GM12874 (cell line): Measurements from ENCODE around the gene COLGALT1.

Experiments used
- CTCF ChIP-seq: IDR thresholded peaks from 2 replicates; pipeline ENCODE4 v1.5.1; 2011; ENCODE audit warnings: low read depth, mild to moderate bottlenecking, control low read depth, low read length, moderate library complexity; ENCODE audit not compliant: insufficient read depth

Gene COLGALT1

GRCh38 chr19:17626456-17627015 lies 71.1 kb downstream of the COLGALT1 start:
- no peak for TF ChIP-seq CTCF

DNA sequence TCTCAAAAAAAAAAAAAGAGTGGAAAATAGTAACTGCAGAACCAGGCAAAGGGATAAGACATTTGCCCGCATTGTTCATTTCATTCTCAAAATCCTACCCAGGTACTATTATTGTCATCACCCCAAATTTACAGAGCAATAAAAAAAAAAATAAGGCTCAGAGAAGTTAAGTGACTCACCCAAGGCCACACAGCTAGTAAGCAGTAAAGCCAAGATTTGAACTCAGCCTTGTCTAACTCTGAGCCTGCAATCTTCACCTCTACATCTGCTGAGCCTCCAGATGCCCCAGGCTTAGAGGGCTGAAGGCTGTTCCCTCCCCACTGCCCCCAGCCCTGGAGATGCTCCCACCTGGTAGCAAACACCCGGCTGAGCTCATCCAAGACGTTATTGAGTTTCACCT lies 71.7 kb downstream of the COLGALT1 start:
- TF ChIP-seq CTCF, result no peak

GRCh38 chr19:17627921-17628320 lies 72.5 kb downstream of the COLGALT1 start:
- no peak for TF ChIP-seq CTCF

DNA sequence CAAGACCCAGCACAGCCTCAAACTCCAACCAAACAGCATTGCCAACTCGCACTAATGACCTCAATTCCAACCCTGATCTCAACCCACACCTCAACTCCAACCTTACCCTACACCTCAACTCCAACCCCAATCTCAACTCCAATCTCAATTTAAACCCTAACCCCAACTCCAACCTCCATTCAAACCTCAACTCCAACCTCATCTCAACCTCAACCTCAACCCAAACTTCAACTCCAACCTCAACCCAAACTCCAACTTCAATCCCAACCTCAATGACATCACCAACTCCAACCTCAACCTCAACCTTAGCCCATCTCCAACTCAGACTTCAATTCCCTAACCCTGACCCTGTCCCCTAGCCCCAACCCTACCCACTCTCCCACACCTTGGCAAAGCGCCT lies 74.3 kb downstream of the COLGALT1 start:
- TF ChIP-seq CTCF, result no peak

- no peak for TF ChIP-seq CTCF
These were observed 77.1 kb downstream of the COLGALT1 start for GRCh38 chr19:17632577-17632976.
